Naive thymus-derived CD8-positive, alpha-beta T cell (primary cell): Measurements from ENCODE around the gene DESI1. TPM values are rescaled to one million over a fixed set of nuclear protein-coding genes. Genes with fewer than 3 reads are reported as not detected.

Experiments used
- ATAC-seq, 2 donors: fragments of 150-1000 bp; cut with Tn5 transposase in 1 of 2; sonication (Bioruptor Pico), chemical (Tn5 transposase) in 1 of 2; 1 replicate in 1 of 2; 2 replicates in 1 of 2; pipeline ENCODE4 v1.10.0; 2021; ENCODE audit warnings: mild to moderate bottlenecking in 2 of 2, moderate library complexity in 2 of 2
- POLR2A ChIA-PET: fragments of 350-600 bp; sonication (Branson Sonifier 250); formaldehyde crosslinking; loops from one replicate; lab custom pipeline; 2021; ENCODE audit warnings: antibody characterized with exemption; lab: Charles Lee
- DNase-seq, 10 donors: peaks; one replicate each; pipeline versions ENCODE4 v3.0.0 to v3.0.0-alpha.2; 2020 to 2022
- H3K27ac Mint-ChIP-seq, 10 donors: one replicate each; pipeline ENCODE4 v1.8.0; 2020 to 2022; ENCODE audit warnings: mild to moderate bottlenecking in 10 of 10, mixed read lengths in 10 of 10, moderate library complexity in 4 of 10, inconsistent platforms in 1 of 10
- H3K27me3 Mint-ChIP-seq, 5 donors: one replicate each; pipeline ENCODE4 v1.8.0; 2021 to 2022; ENCODE audit warnings: mixed read lengths in 5 of 5
- H3K36me3 Mint-ChIP-seq, 3 donors: one replicate each; pipeline ENCODE4 v1.8.0; 2020 to 2022; ENCODE audit warnings: mixed read lengths in 3 of 3, mild to moderate bottlenecking in 2 of 3, inconsistent platforms in 1 of 3
- H3K4me1 Mint-ChIP-seq, 4 donors: one replicate each; pipeline ENCODE4 v1.8.0; 2021 to 2022; ENCODE audit warnings: mixed read lengths in 4 of 4
- H3K4me3 Mint-ChIP-seq, 10 donors: one replicate each; pipeline ENCODE4 v1.8.0; 2020 to 2022; ENCODE audit warnings: mild to moderate bottlenecking in 10 of 10, mixed read lengths in 10 of 10, moderate library complexity in 6 of 10, inconsistent platforms in 1 of 10
- H3K9me3 Mint-ChIP-seq, 9 donors: one replicate each; pipeline ENCODE4 v1.8.0; 2020 to 2022; ENCODE audit warnings: mixed read lengths in 9 of 9, mild to moderate bottlenecking in 3 of 9, inconsistent platforms in 1 of 9, moderate library complexity in 1 of 9
- polyA plus RNA-seq, 3 donors: library from polyadenylated mRNA; unstranded; fragments of 300-500 nt; fragmentation: Illumina TruSeq; gene quantifications; one replicate each; pipeline ENCODE4 v1.2.3, GENCODE V29; 2021
- total RNA-seq, 8 experiments: library from RNA in 2 of 8; stranded (reverse) in 2 of 8; gene quantifications; one replicate each; pipeline ENCODE4 v1.2.3 and lab custom pipeline; 2021 to 2026

The DESI1 gene
- total and polyA plus RNA-seq, 5 experiments from 2014 or later, result 7.5 to 29.3 (median 13.9) TPM

DNA sequence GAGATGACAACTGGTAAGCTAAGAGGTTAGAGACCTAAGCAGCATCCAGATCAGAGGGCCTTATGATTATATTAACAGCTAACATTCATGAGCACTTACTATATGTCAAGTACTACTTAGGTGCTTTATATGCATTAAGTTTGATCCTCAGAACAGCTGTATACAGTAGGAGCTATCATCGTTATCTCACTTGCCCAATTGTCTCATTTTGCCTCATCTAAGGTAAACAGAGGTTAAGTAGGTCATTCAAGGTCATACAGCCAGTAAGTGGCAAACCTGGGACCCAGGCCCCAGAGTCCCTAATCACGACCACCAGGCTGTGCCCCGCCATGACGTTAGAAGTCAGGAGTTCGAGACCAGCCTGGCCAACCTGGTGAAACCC is 72.0 kb downstream of the DESI1 start:
- H3K27ac Mint-ChIP-seq, result peak overlapping the region in 1 of 10 donors; percentile 15
- POLR2A ChIA-PET, result no interaction called here

More for the DNA sequence above, 72.0 kb downstream of the DESI1 start:
- DNase-seq (no peak), ATAC-seq (no peak)
- H3K36me3 Mint-ChIP-seq, result no peaks in the 10 kb centered on the region
- H3K9me3 Mint-ChIP-seq, result no peaks in the 10 kb centered on the region
- no peak overlapping the region for H3K4me3 Mint-ChIP-seq
- H3K27me3 Mint-ChIP-seq, result peaks cover 0 to 2% (median 0%) of the 10 kb centered on the region in 5 donors
- H3K4me1 Mint-ChIP-seq, result peaks cover 8 to 16% (median 15%) of the 10 kb centered on the region in 4 donors

Other genes starting within 250 kb of the DESI1 start
- gene TEF, start 239.1 kb downstream of the DESI1 start, total RNA-seq, result 1 to 10 TPM; 5.2 to 5.9 TPM
- gene TEF, start 239.1 kb downstream of the DESI1 start, polyA plus RNA-seq, result 1 to 10 TPM; 2.0 to 5.7 (median 4.4) TPM
- 10 to 100 TPM; 26.2 to 26.4 TPM for gene TOB2, start 174.2 kb downstream of the DESI1 start, total RNA-seq
- 10 to 100 TPM in 1 of 3 donors, 1 to 10 TPM in 2; 8.7 to 12.1 (median 9.0) TPM for gene TOB2, start 174.2 kb downstream of the DESI1 start, polyA plus RNA-seq
- gene PHF5A, start 152.4 kb downstream of the DESI1 start, total RNA-seq, result 10 to 100 TPM; 34.0 to 35.8 TPM
- gene PHF5A, start 152.4 kb downstream of the DESI1 start, polyA plus RNA-seq, result 10 to 100 TPM; 17.2 to 21.4 (median 17.9) TPM
- gene ACO2, start 151.9 kb downstream of the DESI1 start, total RNA-seq, result 10 to 100 TPM; 67.7 to 75.1 TPM
- 10 to 100 TPM; 64.2 to 91.9 (median 72.3) TPM for gene ACO2, start 151.9 kb downstream of the DESI1 start, polyA plus RNA-seq
- gene POLR3H, start 76.6 kb downstream of the DESI1 start, total RNA-seq, result 10 to 100 TPM; 50.5 to 54.6 TPM
- 10 to 100 TPM; 24.7 to 30.9 (median 27.6) TPM for gene POLR3H, start 76.6 kb downstream of the DESI1 start, polyA plus RNA-seq
- not detected for gene CSDC2, start 60.0 kb downstream of the DESI1 start, total RNA-seq
- not detected for gene CSDC2, start 60.0 kb downstream of the DESI1 start, polyA plus RNA-seq
- gene PMM1, start 31.2 kb downstream of the DESI1 start, total RNA-seq, result 10 to 100 TPM; 30.9 to 32.3 TPM
- 10 to 100 TPM; 29.9 to 32.8 (median 32.4) TPM for gene PMM1, start 31.2 kb downstream of the DESI1 start, polyA plus RNA-seq
- 100 to 1,000 TPM; 171 to 182 TPM for gene XRCC6, start 252 bp upstream of the DESI1 start, total RNA-seq
- gene XRCC6, start 252 bp upstream of the DESI1 start, polyA plus RNA-seq, result 100 to 1,000 TPM; 436 to 513 (median 454) TPM
- gene SNU13, start 67.8 kb upstream of the DESI1 start, total RNA-seq, result 100 to 1,000 TPM; 117 to 127 TPM
- gene SNU13, start 67.8 kb upstream of the DESI1 start, polyA plus RNA-seq, result 100 to 1,000 TPM; 226 to 309 (median 285) TPM
- gene MEI1, start 78.5 kb upstream of the DESI1 start, total RNA-seq, result 10 to 100 TPM; 52.9 to 62.8 TPM
- gene MEI1, start 78.5 kb upstream of the DESI1 start, polyA plus RNA-seq, result 100 to 1,000 TPM in 1 of 3 donors, 10 to 100 TPM in 2; 89.5 to 153 (median 98.3) TPM
- gene CCDC134, start 179.6 kb upstream of the DESI1 start, total RNA-seq, result 10 to 100 TPM; 17.1 to 23.1 TPM
- 1 to 10 TPM; 3.5 to 5.6 (median 3.8) TPM for gene CCDC134, start 179.6 kb upstream of the DESI1 start, polyA plus RNA-seq
- 100 to 1,000 TPM; 106 TPM for gene SREBF2, start 212.1 kb upstream of the DESI1 start, total RNA-seq
- 10 to 100 TPM; 16.3 to 21.9 (median 18.2) TPM for gene SREBF2, start 212.1 kb upstream of the DESI1 start, polyA plus RNA-seq